DOHH2 (cell line): ENCODE results near the gene PCDHGA6.

Experiments used
- CTCF ChIP-seq: fragments of 200-600 bp; sonication (generic); IDR thresholded peaks from one replicate; pipeline ENCODE4 v1.5.1; 2014; ENCODE audit warnings: antibody characterized with exemption, mild to moderate bottlenecking, low read depth, low read length; ENCODE audit not compliant: poor library complexity, severe bottlenecking
- EZH2phosphoT487 ChIP-seq: fragments of 200-600 bp; sonication (generic); IDR thresholded peaks from 2 replicates; pipeline ENCODE4 v1.6.1; 2017; ENCODE audit warnings: borderline replicate concordance, mild to moderate bottlenecking, antibody characterized with exemption, low read length, moderate library complexity, mixed read lengths

- TF ChIP-seq CTCF = no peak
- TF ChIP-seq EZH2phosphoT487 = no peak
Observed at GRCh38 chr5:141360685-141361084, 13.0 kb upstream of the PCDHGA6 start.
